ENCODE results near the gene TKFC.

The TKFC gene

GRCh38 chr11:61345170-61345610 lies 12.2 kb downstream of the TKFC start:
- H3K9me2 ChIP-seq (replicated peaks; ENCODE audit: control insufficient read depth, low read length), result no peaks in the 10 kb centered on the region
- no peak overlapping the region for H3K4me3 ChIP-seq (ENCODE audit: low read length)
- H3K27me3 ChIP-seq (ENCODE audit: control insufficient read depth, low read length), result no peaks in the 10 kb centered on the region
- TF ChIP-seq EZH2phosphoT487 (IDR thresholded peaks at IDR 0.05; ENCODE audit: borderline replicate concordance, low read length) (no peak), CTCF (IDR thresholded peaks at IDR 0.05; ENCODE audit: low read depth, low read length, poor library complexity, severe bottlenecking) (no peak)
- no peak overlapping the region for H3K4me2 ChIP-seq (ENCODE audit: low read length)
- H3K36me3 ChIP-seq (ENCODE audit: control insufficient read depth, low read length), result peaks cover 60% of the 10 kb centered on the region
- H3K79me2 ChIP-seq (ENCODE audit: control insufficient read depth, low read length), result no peaks in the 10 kb centered on the region
- H3F3A ChIP-seq (ENCODE audit: control insufficient read depth, insufficient read depth), result 0 out of 2 replicates have a peak, but pooled peaks cover 4% of the 10 kb centered on the region
- 0 out of 2 replicates have a peak, but pooled peaks cover 5% of the 10 kb centered on the region for H4K20me1 ChIP-seq (ENCODE audit: control insufficient read depth, insufficient read depth, low read depth, low read length)
- H3K4me1 ChIP-seq (ENCODE audit: control insufficient read depth, low read length), result no peaks in the 10 kb centered on the region
- H3K27ac ChIP-seq (ENCODE audit: low read depth, low read length), result no peak overlapping the region
- H3K9me3 ChIP-seq (ENCODE audit: control insufficient read depth, insufficient read depth, low read length), result no peaks in the 10 kb centered on the region

GRCh38 chr11:61345954-61346843 lies 13.2 kb downstream of the TKFC start:
- Histone ChIP-seq H3K79me2 (ENCODE audit: control insufficient read depth, low read length) (no peaks in the 10 kb centered on the region), H3K4me3 (ENCODE audit: low read length) (no peak overlapping the region), H3K9me3 (ENCODE audit: control insufficient read depth, insufficient read depth, low read length) (no peaks in the 10 kb centered on the region), H3K36me3 (ENCODE audit: control insufficient read depth, low read length) (peaks cover 69% of the 10 kb centered on the region), H3K27me3 (ENCODE audit: control insufficient read depth, low read length) (no peaks in the 10 kb centered on the region), H3K4me1 (ENCODE audit: control insufficient read depth, low read length) (no peaks in the 10 kb centered on the region), H3K27ac (ENCODE audit: low read depth, low read length) (no peak overlapping the region), H4K20me1 (ENCODE audit: control insufficient read depth, insufficient read depth, low read depth, low read length) (0 out of 2 replicates have a peak, but pooled peaks cover 5% of the 10 kb centered on the region), H3K9me2 (replicated peaks; ENCODE audit: control insufficient read depth, low read length) (no peaks in the 10 kb centered on the region), H3F3A (ENCODE audit: control insufficient read depth, insufficient read depth) (0 out of 2 replicates have a peak, but pooled peaks cover 4% of the 10 kb centered on the region), H3K4me2 (ENCODE audit: low read length) (no peak overlapping the region)
- TF ChIP-seq EZH2phosphoT487 (IDR thresholded peaks at IDR 0.05; ENCODE audit: borderline replicate concordance, low read length) (no peak), CTCF (IDR thresholded peaks at IDR 0.05; ENCODE audit: low read depth, low read length, poor library complexity, severe bottlenecking) (no peak)

GRCh38 chr11:61347916-61348461 lies 15.0 kb downstream of the TKFC start:
- no peak overlapping the region for H3K27ac ChIP-seq (ENCODE audit: low read depth, low read length)
- H3K27me3 ChIP-seq (ENCODE audit: control insufficient read depth, low read length), result no peaks in the 10 kb centered on the region
- no peaks in the 10 kb centered on the region for H3K4me1 ChIP-seq (ENCODE audit: control insufficient read depth, low read length)
- no peaks in the 10 kb centered on the region for H3K9me2 ChIP-seq (replicated peaks; ENCODE audit: control insufficient read depth, low read length)
- peaks cover 8% of the 10 kb centered on the region for H3K79me2 ChIP-seq (ENCODE audit: control insufficient read depth, low read length)
- 0 out of 2 replicates have a peak, but pooled peaks cover 5% of the 10 kb centered on the region for H4K20me1 ChIP-seq (ENCODE audit: control insufficient read depth, insufficient read depth, low read depth, low read length)
- H3K4me3 ChIP-seq (ENCODE audit: low read length), result no peak overlapping the region
- H3F3A ChIP-seq (ENCODE audit: control insufficient read depth, insufficient read depth), result 0 out of 2 replicates have a peak, but pooled peaks cover 4% of the 10 kb centered on the region
- TF ChIP-seq EZH2phosphoT487 (IDR thresholded peaks at IDR 0.05; ENCODE audit: borderline replicate concordance, low read length), result no peak
- no peak for TF ChIP-seq CTCF (IDR thresholded peaks at IDR 0.05; ENCODE audit: low read depth, low read length, poor library complexity, severe bottlenecking)
- H3K9me3 ChIP-seq (ENCODE audit: control insufficient read depth, insufficient read depth, low read length), result no peaks in the 10 kb centered on the region
- no peak overlapping the region for H3K4me2 ChIP-seq (ENCODE audit: low read length)
- peaks cover 79% of the 10 kb centered on the region for H3K36me3 ChIP-seq (ENCODE audit: control insufficient read depth, low read length)
